Measurements from ENCODE around the gene LYL1.
"Not testable (repeated sequence)": the region's sequence is repeated elsewhere in the genome, so short reads cannot be mapped to it uniquely, and the experiment has no call there.

The LYL1 gene

DNA sequence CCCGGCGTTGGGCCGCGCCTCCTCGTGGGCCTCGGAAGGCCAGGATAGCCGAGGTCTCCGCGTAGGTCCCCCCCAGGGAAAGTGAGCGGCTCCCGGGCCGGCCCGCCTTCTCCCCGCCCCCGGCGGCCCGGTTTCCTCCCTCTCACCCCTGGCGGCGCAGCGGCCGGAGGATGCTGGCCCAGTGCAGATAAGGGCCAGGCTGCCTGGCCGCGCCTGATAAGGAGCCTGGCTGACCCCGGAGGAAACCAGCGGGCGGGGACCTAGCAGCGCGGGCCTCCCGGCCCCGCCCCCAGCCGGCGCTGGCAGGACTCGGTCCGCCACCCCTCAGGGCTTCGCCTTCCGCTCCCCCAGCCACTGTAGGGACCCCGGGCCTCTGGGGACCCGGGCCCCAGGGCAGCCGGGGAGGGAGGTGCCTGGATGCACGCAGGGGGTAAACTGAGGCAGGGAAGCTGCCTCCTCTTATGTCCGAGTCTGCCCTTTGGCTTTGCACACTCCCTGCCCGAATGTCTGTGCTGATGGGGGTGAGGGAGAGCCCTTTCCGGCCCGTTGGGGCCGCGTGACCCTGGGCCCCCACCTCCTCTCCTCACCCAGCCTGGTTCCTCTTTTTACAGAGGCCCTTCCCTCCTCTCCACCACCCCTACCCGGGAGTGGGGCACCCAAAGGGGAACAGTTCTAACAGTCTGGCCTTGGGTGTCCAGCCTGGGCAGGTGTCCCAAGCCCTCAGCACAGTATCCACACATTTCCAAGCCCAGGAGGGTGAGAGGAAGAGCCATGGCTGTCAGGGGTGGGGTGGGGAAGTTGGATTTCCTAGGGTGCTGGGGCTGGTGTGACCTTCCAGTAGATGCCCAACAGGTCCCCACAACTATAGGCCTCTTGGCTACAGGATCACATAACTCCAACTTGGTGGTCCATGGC is at the start of gene LYL1:
Gene LYL1 (minus strand): TSS at position 193 of the 915 bp plus-strand sequence. CDS start 1,687 bp downstream, outside the sequence.
- no peak for DNase-seq

- DNase-seq, result peak; percentile 98
Observed at GRCh38 chr19:13151605-13152355, 49.1 kb upstream of the LYL1 start.

- DNase-seq, result no peak
Observed at GRCh38 chr19:13150931-13151604, 48.4 kb upstream of the LYL1 start.

GRCh38 chr19:13150187-13150930 is 47.7 kb upstream of the LYL1 start, which contains the start of the genes IER2 and STX10:
Gene IER2 (plus strand): TSS chr19:13150411. CDS start chr19:13153187, 2,776 bp downstream.
Gene STX10 (minus strand): TSS chr19:13150375. CDS start chr19:13150173, 202 bp downstream.
- peak; percentile 89 for DNase-seq

GRCh38 chr19:13149628-13150186 is 47.0 kb upstream of the LYL1 start:
- peak; percentile 54 for DNase-seq

GRCh38 chr19:13149173-13149627 is 46.5 kb upstream of the LYL1 start:
- DNase-seq, result not testable (repeated sequence)

DNA sequence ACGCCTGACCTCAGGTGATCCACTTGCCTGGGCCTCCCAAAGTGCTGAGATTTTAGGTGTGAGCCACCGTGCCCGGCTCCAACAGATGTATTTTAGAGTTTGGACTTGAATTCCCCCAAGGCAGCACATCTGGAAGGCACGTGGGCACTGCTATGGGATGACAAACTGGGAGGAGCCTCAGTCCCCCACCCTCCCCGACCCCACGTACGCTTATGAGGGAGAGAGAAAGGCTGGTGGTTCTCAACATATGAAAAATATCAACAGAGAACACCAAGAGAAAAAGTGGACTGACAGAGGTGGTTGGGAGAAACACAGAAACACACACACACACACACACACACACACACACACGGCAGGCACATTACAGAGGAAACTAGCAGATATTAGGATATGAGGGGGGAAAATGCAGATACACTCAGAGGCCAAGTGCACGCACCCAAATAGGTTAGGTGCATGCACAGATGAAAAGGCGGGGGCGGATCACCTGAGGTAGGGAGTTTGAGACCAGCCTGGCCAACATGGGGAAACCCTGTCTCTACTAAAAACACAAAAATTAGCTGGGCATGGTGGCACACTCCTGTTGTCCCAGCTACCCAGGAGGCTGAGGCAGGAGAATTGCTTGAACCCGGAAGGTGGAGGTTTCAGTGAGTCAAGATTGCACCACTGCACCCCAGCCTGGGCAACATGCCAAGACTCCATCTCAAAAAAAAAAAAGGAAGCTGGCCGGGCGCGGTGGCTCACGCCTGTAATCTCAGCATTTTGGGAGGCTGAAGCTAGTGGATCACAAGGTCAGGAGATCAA is 44.3 kb upstream of the LYL1 start:
- no peak for DNase-seq

DNA sequence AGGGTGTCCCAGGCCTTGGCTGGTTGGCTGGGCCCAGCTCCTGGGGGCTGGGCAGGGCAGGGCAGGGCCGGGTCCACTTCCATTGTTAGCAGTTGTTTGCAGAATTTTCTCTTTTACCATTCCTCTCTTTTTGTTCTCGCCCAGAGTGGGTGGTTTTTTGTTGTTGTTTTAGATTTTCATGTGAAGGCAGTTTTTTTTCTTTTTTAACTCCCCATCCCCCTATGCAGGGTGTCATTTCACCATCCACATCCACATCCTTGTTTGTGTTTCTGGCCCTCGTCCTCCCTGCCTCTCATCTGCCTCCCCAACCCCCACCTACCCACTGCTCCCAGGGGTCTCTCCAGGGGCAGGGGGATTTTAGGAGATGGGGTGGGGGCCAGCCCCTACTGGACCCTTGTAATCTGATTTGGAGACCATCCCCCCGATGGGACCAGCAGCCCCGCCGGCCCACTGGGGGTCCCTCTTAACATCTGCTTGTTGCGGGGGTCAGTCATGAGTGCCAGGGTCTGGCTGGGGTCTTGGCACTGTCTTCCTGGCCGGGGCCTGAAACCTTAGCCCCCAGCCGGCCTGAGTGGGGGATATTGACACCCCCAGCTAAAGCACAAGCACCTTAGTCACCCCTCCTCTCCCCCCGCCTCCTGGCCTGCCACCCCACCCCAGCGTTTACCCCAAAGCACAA is 37.1 kb upstream of the LYL1 start:
- DNase-seq, result no peak

GRCh38 chr19:13138916-13139198 is 36.2 kb upstream of the LYL1 start:
- no peak for DNase-seq

- no peak for DNase-seq
Observed at GRCh38 chr19:13138171-13138915, 35.7 kb upstream of the LYL1 start.

DNA sequence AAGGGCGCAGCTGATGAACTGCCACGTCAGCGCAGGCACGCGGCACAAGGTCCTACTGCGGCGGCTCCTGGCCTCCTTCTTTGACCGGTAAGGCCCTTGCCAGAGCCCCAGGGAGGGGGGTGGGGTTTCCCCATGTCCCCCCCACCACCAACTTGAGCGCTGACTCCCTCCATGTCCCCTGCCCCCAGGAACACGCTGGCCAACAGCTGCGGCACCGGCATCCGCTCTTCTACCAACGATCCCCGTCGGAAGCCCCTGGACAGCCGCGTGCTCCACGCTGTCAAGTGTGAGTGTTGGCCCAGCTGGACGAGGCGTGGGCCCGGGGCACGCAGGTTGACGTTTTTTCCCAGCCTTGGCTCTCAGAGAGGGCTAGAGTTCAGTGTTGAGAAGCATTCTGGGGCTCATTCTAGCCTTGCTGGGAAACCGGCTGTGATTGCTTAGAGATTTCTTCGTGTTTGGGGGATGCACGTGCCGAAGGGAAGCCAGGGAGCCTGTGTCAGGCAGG is 34.7 kb upstream of the LYL1 start:
- DNase-seq, result no peak

- DNase-seq, result no peak
Observed at GRCh38 chr19:13135068-13136062, 32.7 kb upstream of the LYL1 start.

- no peak for DNase-seq
Observed at GRCh38 chr19:13134626-13135025, 32.0 kb upstream of the LYL1 start.

DNA sequence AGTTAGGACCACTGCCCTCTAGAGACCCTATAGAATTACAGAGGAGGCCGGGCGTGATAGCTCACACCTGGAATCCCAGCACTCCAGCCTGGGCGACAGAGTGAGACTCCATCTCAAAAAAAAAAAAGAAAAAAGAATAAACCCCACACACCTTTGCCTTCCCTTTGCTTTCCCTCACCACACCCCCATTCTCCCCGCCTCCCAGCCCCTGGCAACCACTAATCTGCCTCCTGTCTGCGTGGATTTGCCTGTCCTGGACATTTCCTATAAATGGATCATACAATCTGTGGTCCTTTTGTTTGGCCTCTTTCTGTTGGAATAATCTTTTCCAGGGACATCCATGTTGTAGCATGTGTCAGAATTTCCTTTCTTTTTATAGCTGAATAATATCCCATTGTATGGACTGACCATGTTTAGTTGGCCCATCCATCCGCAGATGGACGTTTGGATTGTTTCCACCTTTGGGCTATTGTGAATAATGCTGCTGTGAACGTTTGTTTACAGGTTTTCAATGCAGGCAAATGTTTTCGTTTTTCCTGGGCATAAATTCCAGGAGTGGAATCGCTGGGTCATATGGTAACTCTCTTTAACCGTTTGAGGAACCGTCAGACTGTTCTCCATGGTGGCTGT is 30.7 kb upstream of the LYL1 start:
- no peak for DNase-seq

DNA sequence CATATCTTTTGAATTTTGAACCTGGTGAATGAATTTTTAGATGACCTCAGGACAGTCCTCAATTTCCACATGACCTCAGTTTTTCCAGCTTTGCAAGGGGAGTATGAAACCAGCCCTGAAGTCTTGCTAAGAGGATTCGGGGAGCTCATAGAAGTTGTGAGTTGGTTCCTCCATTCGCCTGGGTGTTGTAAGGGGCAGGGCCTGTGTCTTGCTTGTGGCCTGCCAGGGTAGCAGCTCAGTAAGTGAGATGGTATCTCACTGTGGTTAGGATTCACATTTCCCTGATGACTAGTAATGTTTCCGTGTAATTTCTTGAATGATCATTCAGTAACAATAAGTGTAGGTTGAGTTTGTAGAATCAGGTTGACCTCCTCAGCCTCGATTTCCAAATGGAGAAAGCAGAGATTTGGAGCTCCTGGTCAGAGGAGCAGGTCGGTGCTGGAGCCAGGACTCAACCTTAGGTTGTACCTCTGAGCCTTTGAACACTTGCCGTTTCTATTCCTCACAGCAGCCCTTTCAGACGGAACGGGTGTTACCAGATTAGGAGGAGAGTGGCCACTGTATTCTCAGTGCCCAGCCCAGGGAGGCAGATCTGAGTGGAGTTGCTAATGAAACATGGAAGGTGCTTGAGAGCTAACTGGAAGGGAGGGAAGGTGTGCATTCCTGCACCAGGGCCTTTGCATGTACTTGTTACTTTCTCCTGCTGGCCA is 30.0 kb upstream of the LYL1 start:
- no peak for DNase-seq

DNA sequence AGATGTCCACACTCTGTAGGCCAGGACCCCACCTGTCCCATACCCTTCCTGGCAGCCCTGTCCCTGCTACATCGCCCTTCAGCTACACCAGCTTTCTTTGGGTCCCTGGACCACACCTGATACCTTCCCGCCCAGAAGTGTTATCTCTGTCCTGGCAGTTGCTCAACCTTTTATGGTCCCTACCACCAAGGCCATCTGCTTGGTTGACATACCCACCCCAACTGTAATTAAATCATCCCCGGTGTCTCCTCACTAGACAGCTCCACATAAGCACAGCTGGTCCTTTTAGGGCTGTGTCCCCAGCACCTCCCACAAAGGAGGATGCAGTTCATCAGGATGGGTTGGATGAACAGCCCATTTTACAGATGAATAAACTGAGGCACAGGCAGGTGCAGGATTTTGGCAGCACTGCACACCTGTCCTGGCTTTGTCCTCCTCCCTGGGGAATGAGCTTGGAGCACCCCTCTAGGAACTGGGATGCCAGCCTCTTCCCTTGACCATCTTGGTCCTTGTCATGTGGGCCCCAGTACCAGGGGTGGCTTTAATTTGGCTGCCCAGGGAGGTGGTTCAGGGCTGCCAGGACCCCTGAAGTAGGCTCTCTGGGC is 28.3 kb upstream of the LYL1 start:
- DNase-seq, result no peak

DNA sequence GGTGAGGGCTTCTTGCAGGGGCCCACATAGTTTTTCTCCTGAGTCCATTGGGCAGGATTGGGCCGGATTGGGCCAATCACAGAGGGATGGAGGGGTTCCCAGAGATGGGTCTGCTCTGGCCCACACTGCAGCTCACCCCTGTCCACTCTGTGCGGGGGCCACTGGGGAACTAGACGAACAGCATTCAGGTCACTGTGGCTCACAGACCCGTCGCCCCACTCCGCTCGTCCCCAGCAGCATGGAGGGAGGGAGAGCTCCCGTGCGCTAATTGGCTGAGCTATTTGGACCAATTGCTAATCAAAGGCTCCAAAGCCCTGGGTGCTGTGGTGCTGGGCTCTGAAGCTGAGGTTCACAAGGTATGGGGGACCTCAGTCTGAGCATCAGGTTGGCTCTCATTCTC is 26.7 kb upstream of the LYL1 start:
- no peak for DNase-seq

Measured in NCI-H510A (cell line).